ENCODE data around the gene EMC7. TPM values are rescaled to one million over a fixed set of nuclear protein-coding genes. Genes with fewer than 3 reads are reported as not detected.

Gene EMC7
- total RNA-seq, 1 experiment from 2014 or later: 32.1 TPM

DNA sequence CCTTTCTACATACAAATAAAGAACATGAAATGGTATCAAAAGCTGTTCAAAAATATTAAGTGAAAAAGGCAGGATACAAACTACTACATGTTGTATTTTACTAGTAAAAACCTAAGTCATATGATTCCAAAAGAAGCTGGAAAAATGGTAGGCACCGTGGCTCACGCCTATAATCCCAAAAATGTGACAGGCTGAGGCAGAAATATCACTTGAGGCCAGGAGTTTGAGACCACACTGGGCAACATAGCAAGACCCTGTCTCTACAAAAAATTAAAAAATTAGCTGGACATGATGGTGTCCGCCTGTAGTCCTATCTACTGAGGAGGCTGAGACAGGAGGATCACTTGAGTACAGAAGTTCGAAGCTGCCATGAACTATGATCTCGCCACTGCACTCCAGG is 1.7 kb downstream of the EMC7 start:
- peaks cover 8% of the 10 kb centered on the region for H3K36me3 Mint-ChIP-seq
- H3K4me1 Mint-ChIP-seq: peaks cover 11% of the 10 kb centered on the region
- no peak for DNase-seq (ENCODE audit: low spot score)
- H3K27ac Mint-ChIP-seq: no peak overlapping the region
- H3K27me3 Mint-ChIP-seq (ENCODE audit: low read depth): no peaks in the 10 kb centered on the region
- no peaks in the 10 kb centered on the region for H3K9me3 Mint-ChIP-seq
- POLR2A ChIA-PET: no interaction called here
- TF ChIP-seq, protein P1, sequence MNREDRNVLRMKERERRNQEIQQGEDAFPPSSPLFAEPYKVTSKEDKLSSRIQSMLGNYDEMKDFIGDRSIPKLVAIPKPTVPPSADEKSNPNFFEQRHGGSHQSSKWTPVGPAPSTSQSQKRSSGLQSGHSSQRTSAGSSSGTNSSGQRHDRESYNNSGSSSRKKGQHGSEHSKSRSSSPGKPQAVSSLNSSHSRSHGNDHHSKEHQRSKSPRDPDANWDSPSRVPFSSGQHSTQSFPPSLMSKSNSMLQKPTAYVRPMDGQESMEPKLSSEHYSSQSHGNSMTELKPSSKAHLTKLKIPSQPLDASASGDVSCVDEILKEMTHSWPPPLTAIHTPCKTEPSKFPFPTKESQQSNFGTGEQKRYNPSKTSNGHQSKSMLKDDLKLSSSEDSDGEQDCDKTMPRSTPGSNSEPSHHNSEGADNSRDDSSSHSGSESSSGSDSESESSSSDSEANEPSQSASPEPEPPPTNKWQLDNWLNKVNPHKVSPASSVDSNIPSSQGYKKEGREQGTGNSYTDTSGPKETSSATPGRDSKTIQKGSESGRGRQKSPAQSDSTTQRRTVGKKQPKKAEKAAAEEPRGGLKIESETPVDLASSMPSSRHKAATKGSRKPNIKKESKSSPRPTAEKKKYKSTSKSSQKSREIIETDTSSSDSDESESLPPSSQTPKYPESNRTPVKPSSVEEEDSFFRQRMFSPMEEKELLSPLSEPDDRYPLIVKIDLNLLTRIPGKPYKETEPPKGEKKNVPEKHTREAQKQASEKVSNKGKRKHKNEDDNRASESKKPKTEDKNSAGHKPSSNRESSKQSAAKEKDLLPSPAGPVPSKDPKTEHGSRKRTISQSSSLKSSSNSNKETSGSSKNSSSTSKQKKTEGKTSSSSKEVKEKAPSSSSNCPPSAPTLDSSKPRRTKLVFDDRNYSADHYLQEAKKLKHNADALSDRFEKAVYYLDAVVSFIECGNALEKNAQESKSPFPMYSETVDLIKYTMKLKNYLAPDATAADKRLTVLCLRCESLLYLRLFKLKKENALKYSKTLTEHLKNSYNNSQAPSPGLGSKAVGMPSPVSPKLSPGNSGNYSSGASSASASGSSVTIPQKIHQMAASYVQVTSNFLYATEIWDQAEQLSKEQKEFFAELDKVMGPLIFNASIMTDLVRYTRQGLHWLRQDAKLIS (CRISPR knock-in tag; IDR thresholded peaks at IDR 0.05; ENCODE audit: borderline replicate concordance): no peak
- no peak for TF ChIP-seq FOXJ3 (CRISPR knock-in tag; IDR thresholded peaks at IDR 0.05; ENCODE audit: borderline replicate concordance)
- no peak for TF ChIP-seq IRF2 (CRISPR knock-in tag; IDR thresholded peaks at IDR 0.05; ENCODE audit: borderline replicate concordance, low read depth)
- no peak for TF ChIP-seq ZNF219 (CRISPR knock-in tag; IDR thresholded peaks at IDR 0.05; ENCODE audit: borderline replicate concordance)
- no peak for TF ChIP-seq TEAD1 (CRISPR knock-in tag; IDR thresholded peaks at IDR 0.05)
- TF ChIP-seq MXD4 (CRISPR knock-in tag; IDR thresholded peaks at IDR 0.05; ENCODE audit: borderline replicate concordance): no peak
- TF ChIP-seq HMGXB4 (CRISPR knock-in tag; IDR thresholded peaks at IDR 0.05): no peak
- no peak for TF ChIP-seq AR (CRISPR knock-in tag; IDR thresholded peaks at IDR 0.05)
- TF ChIP-seq RELA (CRISPR knock-in tag; IDR thresholded peaks at IDR 0.05; ENCODE audit: borderline replicate concordance): no peak
- no peak for TF ChIP-seq SMAD4 (CRISPR knock-in tag; IDR thresholded peaks at IDR 0.05)
- no peak for TF ChIP-seq NFYB (CRISPR knock-in tag; conservative IDR thresholded peaks at IDR 0.05; ENCODE audit: low read depth)
- TF ChIP-seq, protein P2, sequence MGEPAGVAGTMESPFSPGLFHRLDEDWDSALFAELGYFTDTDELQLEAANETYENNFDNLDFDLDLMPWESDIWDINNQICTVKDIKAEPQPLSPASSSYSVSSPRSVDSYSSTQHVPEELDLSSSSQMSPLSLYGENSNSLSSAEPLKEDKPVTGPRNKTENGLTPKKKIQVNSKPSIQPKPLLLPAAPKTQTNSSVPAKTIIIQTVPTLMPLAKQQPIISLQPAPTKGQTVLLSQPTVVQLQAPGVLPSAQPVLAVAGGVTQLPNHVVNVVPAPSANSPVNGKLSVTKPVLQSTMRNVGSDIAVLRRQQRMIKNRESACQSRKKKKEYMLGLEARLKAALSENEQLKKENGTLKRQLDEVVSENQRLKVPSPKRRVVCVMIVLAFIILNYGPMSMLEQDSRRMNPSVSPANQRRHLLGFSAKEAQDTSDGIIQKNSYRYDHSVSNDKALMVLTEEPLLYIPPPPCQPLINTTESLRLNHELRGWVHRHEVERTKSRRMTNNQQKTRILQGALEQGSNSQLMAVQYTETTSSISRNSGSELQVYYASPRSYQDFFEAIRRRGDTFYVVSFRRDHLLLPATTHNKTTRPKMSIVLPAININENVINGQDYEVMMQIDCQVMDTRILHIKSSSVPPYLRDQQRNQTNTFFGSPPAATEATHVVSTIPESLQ (CRISPR knock-in tag; IDR thresholded peaks at IDR 0.05): no peak
- CTCF ChIA-PET: no interaction called here
- no peak for ATAC-seq
- peak overlapping the region; percentile 29 for H3K4me3 Mint-ChIP-seq

DNA sequence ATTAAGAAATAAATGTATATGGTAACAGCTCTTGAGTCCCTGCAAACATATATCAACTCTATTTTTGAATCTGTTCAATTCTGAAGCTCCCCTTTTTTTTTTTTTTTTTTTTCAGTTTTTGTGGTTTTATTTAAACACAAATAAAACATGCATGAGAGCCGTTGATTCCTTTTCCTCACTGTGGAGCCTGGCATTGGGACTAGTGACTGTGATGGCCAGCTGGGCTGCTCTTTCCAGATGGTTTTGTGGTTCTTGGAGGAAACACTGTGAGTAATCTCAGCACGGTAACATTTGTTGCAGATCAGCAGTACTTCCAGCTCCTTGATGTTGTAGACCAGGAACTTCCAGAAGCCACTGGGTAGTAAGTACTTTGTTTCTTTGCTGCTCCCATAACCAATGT is 15.9 kb downstream of the EMC7 start:
- no peaks in the 10 kb centered on the region for H3K9me3 Mint-ChIP-seq
- ChIA-PET CTCF (interaction anchor here (0.6 kb wide), 2 partner anchors 23 to 211 kb away, joined by 3 to 5 read pairs; no protein-coding TSS in a partner anchor), POLR2A (no interaction called here)
- no peaks in the 10 kb centered on the region for H3K4me1 Mint-ChIP-seq
- H3K36me3 Mint-ChIP-seq: peaks cover 25% of the 10 kb centered on the region
- H3K27ac Mint-ChIP-seq: no peak overlapping the region
- no peak overlapping the region for H3K4me3 Mint-ChIP-seq
- no peak for ATAC-seq
- no peaks in the 10 kb centered on the region for H3K27me3 Mint-ChIP-seq (ENCODE audit: low read depth)
- no peak for DNase-seq (ENCODE audit: low spot score)
- TF ChIP-seq, protein P3, sequence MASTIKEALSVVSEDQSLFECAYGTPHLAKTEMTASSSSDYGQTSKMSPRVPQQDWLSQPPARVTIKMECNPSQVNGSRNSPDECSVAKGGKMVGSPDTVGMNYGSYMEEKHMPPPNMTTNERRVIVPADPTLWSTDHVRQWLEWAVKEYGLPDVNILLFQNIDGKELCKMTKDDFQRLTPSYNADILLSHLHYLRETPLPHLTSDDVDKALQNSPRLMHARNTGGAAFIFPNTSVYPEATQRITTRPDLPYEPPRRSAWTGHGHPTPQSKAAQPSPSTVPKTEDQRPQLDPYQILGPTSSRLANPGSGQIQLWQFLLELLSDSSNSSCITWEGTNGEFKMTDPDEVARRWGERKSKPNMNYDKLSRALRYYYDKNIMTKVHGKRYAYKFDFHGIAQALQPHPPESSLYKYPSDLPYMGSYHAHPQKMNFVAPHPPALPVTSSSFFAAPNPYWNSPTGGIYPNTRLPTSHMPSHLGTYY (CRISPR knock-in tag; IDR thresholded peaks at IDR 0.05): no peak
- TF ChIP-seq GABPB1 (CRISPR knock-in tag; IDR thresholded peaks at IDR 0.05): no peak
- no peak for TF ChIP-seq ZNF281 (CRISPR knock-in tag; IDR thresholded peaks at IDR 0.05)
- TF ChIP-seq EMX1 (CRISPR knock-in tag; IDR thresholded peaks at IDR 0.05): no peak
- TF ChIP-seq JAZF1 (CRISPR knock-in tag; IDR thresholded peaks at IDR 0.05): no peak
- TF ChIP-seq, protein P4, sequence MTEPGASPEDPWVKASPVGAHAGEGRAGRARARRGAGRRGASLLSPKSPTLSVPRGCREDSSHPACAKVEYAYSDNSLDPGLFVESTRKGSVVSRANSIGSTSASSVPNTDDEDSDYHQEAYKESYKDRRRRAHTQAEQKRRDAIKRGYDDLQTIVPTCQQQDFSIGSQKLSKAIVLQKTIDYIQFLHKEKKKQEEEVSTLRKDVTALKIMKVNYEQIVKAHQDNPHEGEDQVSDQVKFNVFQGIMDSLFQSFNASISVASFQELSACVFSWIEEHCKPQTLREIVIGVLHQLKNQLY (CRISPR knock-in tag; IDR thresholded peaks at IDR 0.05): no peak
- no peak for TF ChIP-seq NFATC4 (CRISPR knock-in tag; IDR thresholded peaks at IDR 0.05)
- no peak for TF ChIP-seq ELF4 (CRISPR knock-in tag; IDR thresholded peaks at IDR 0.05; ENCODE audit: low read depth)
- TF ChIP-seq HMGA2 (CRISPR knock-in tag; IDR thresholded peaks at IDR 0.05): no peak
- TF ChIP-seq GTF2I (CRISPR knock-in tag; conservative IDR thresholded peaks at IDR 0.05): no peak

All from WTC11 (cell line).